GM19467 (cell line): Measurements from ENCODE around the gene RPN2.

Experiments used
- ATAC-seq: cut with Tn5 transposase; IDR thresholded peaks from one replicate; pipeline ENCODE4 v1.9.1; 2021; ENCODE audit warnings: mild to moderate bottlenecking, moderate library complexity; ENCODE audit not compliant: unreplicated experiment

RPN2 gene

GRCh38 chr20:37179683-37180524 lies 774 bp downstream of the RPN2 start:
- no peak for ATAC-seq

GRCh38 chr20:37185686-37186085 lies 6.6 kb downstream of the RPN2 start:
- no peak for ATAC-seq

- no peak for ATAC-seq
Measured at GRCh38 chr20:37188787-37189186, 9.7 kb downstream of the RPN2 start.

GRCh38 chr20:37189416-37190016 lies 10.4 kb downstream of the RPN2 start:
- ATAC-seq: no peak

- ATAC-seq: no peak
Measured at GRCh38 chr20:37190354-37191112, 11.4 kb downstream of the RPN2 start.

- ATAC-seq: no peak
Measured at GRCh38 chr20:37192137-37192854, 13.2 kb downstream of the RPN2 start.

GRCh38 chr20:37193226-37193625 lies 14.1 kb downstream of the RPN2 start:
- no peak for ATAC-seq

GRCh38 chr20:37193821-37194220 lies 14.7 kb downstream of the RPN2 start:
- no peak for ATAC-seq

GRCh38 chr20:37194621-37195417 lies 15.7 kb downstream of the RPN2 start:
- ATAC-seq: no peak

- ATAC-seq: no peak
Measured at GRCh38 chr20:37198932-37199660, 20.0 kb downstream of the RPN2 start.

GRCh38 chr20:37200376-37200775 lies 21.2 kb downstream of the RPN2 start:
- ATAC-seq: no peak

- no peak for ATAC-seq
Measured at GRCh38 chr20:37200926-37201826, 22.0 kb downstream of the RPN2 start.

GRCh38 chr20:37201827-37202162 lies 22.7 kb downstream of the RPN2 start:
- ATAC-seq: no peak

GRCh38 chr20:37202267-37202943 lies 23.3 kb downstream of the RPN2 start:
- no peak for ATAC-seq

GRCh38 chr20:37204056-37204455 lies 24.9 kb downstream of the RPN2 start:
- no peak for ATAC-seq

GRCh38 chr20:37205130-37205529 lies 26.0 kb downstream of the RPN2 start:
- ATAC-seq: no peak

GRCh38 chr20:37205794-37206193 lies 26.7 kb downstream of the RPN2 start:
- ATAC-seq: no peak

- ATAC-seq: no peak
Measured at GRCh38 chr20:37207171-37207570, 28.0 kb downstream of the RPN2 start.
